DMS114 treated with DMSO at 0.1 percent for 48 hours (cell line): ENCODE data around the gene ACO2.
"Not testable (repeated sequence)": the region's sequence is repeated elsewhere in the genome, so short reads cannot be mapped to it uniquely, and the experiment has no call there.

Experiments used
- DNase-seq: peaks from one replicate; lab custom pipeline; 2025; ENCODE audit not compliant: unreplicated experiment; lab: John Stamatoyannopoulos, UW

ACO2 gene

GRCh38 chr22:41468381-41469217 is at the start of gene ACO2, which contains the start of gene PHF5A:
TSS of gene ACO2 (plus strand) at chr22:41469117. CDS start at chr22:41469147, 30 bp downstream.
TSS of gene PHF5A (minus strand) at chr22:41468692. CDS start at chr22:41468653, 39 bp downstream.
- peak; percentile 97 for DNase-seq

DNA sequence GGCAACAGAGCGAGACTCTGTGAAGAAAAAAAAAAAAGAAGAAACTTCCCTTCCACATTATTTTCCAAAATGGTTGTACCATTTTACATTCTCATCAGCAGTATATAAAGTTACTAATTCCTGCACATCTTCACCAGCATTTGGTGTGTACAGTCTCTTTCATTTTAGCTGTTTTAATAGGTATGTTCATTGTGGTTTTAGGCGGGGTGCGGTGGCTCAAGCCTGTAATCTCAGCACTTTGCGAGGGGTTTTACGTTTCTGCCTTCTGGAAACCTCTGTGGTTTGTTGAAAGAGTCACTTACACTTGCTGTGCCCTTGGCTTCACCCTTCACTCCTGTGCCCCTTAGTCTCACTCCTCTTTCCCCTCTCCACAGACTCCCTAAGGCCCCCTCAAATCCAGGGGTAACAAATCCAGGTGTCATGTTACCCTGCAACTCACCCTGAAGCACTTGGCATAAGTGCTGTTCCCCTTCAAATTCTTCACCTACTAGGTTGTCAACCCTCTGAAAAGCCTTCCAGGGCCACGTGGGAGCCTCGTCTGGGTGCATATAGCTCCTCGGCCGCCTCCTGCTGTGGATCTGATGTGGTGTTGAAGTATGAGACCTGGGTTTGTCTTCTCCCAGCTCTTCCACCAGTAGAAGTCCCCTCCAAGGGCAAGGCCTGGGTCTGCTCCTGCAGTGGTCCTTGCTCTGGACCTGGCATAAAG is 43.1 kb upstream of the ACO2 start:
- DNase-seq = no peak

DNA sequence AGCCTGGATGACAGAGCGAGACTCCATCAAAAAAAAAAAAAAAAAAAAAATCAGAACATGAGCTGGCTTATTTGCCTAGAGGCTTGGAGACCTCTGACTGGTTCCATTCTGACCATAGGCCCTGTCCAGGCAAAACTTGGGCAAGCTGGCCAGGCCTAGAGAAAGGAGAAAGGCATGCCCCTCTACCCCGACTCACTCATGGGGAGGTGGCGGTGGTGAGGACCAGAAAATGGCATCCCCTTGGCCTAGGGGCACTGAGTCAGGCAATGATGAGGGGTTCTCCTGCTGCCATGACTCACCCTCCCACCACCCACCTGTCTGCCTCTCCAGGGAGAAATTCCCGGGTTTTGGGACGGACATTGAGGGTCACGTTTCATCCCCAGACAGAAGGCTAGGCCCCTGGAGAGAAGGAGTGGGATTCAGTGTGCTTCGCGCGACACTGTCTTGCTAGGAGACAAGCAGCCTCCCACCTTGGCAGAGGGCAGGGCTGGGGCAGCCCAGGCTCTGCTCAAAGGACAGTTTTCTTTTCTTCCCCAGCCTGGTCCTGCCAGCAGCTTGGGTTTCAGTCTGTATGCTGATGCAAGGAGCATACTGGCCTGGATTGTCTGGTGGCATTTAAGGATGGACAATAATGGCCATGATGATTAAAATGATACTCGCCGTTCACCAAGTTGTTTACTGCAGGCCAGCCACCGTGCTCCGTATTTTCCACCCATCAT is 39.5 kb upstream of the ACO2 start:
- no peak for DNase-seq

- DNase-seq = no peak
Measured at GRCh38 chr22:41429951-41430332, 39.0 kb upstream of the ACO2 start.

DNA sequence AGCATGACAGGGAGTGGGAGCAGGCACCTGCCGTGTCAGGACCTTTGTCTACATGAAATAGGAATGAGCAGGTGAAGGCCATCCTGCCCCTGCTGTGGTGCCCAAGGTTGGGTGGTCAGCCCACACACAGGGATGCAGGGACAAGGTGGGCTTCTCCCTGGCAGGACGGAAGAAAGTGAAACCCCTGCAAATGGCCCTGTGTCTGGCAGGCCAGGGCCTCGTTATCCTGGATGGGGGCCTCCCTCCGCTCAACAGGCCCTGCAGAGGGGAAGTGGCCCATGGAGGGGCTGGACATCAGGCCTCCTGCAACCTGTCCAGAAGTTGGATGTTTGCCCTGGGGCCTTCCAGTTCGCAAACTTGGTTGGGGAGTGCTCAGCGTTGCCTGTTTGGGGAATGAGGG is 37.3 kb upstream of the ACO2 start:
- no peak for DNase-seq

DNA sequence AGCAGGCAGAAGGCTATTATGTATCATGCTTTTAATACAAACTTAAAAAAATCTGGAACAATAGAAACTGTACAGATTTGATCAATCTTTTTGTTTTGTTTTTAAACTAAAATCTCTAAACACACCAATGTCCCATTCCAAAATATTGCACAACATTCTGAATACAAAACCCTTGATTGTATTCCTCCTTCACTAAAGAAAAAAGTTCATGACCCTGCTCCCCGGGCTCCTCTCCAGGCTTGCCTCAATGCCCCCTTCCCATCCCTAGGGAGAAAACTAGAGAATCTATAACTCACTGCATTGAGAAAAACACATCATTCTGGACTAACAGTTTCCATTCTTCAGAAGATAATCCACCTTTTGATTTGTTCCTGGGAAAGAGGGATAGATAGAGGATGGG is 35.4 kb upstream of the ACO2 start:
- DNase-seq = not testable (repeated sequence)

DNA sequence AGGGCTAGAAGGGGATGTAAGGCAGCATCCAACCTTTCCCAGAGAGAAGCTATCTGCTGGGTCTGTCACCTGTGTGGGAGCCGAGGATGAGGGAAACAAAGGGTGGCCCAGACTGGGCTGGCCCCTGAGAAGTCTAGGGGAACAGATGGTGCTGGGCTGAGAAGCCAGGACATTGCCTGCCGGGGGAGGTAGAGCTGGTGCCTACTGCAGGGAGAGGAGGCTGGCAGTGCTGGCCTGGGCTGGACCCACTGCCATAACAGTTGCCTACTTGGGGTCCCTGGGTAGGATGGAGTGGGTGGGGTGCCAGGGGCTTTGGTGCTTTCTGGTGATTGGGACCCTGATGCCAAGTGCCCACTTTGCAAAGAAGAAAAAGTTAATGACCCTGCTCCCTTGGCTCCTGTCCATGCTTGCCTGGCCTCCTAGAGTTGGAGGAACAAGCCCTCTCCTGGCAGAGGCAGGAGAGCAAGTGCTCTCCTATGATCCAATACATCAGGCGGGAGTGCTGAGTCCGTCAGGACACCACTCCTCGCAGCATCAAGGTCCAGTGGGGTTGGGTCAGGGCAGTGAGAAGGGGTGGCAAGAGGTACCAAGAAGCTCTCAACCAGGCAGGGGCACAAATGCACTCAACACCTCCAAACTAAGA is 34.4 kb upstream of the ACO2 start:
- not testable (repeated sequence) for DNase-seq

- no peak for DNase-seq
Measured at GRCh38 chr22:41435560-41435959, 33.4 kb upstream of the ACO2 start.

- no peak for DNase-seq
Measured at GRCh38 chr22:41436322-41437113, 32.4 kb upstream of the ACO2 start.

DNA sequence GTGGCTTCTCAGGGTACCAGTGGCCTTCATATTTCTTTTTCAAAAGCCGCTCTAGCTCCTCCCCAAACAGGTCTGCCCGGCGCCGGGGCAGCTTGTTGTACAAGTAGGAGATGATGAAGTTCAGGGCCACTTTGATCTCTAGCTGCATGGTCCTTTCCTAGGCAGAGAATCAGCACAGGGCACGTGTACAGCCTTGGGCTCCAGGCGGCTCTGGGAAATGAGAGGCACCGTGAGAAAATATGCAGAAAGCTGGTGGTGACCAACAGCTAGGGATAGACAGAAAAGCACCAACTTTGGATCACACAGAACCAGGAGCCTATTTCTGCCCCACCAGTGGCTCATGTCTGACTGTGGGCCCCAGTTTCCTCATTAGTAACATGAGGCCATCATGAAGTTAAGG is 31.7 kb upstream of the ACO2 start:
- DNase-seq = no peak

- not testable (repeated sequence) for DNase-seq
Measured at GRCh38 chr22:41440511-41440910, 28.4 kb upstream of the ACO2 start.

DNA sequence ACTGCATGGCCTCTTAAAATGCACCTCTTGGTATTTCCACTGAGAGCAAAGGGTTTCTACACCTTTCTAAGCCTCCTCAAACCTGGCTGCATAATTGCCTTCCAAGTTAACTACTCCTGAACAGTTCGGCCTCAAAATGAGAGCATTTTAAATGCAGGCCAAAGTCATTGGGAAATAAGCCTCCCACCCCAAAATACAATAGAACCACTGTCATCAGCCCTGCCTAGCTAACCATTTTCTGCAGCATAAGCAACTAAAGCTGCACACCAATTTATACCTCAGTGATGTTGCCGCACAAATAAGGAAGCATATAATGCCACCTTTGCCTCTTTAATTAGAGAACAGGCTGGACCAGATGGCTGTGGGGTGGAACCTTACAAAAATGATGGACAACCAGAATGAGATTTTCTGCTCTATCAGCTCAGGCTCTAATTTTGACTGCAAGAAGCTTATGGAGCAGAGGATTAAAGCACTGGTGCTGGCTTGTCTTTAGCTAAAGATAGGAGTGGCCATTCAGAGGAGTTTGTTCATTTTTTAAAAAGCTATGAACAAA is 26.6 kb upstream of the ACO2 start:
- no peak for DNase-seq

DNA sequence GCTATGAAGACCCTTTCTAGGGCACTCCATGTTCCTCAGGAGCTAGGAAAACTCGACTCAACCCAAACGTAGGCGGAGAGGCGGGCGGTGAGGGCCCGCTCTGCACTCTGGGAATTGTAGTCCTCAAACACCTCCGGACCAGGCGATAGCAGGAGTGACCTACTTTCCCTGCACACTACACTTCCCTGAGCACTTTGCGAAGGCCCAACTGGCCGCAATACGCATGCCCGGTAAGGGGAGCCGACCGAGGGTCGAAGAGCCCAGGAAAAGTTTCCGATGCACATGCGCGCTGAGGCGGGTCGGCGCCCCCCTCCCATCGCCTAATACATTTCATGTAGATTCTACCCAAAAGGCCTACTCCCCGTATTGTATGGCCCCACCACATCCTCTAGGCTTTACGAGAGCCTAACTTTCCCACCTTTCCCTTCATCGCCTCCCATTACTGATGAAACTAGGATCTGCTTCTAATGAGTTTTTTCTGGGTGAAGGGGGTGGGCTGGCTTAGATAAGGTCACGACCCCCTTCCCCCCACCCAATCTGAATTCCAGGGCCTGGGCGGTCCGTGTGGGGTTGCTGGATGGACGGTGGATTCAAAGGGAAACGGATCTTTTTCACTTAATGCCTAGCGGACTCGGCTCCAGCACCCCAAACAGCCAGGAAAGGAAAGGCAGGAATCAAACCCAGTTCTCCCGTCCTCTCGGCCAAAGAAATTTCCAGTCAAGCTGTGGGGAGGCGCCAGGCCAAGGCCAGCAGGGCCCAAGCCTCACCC is 24.4 kb upstream of the ACO2 start:
- peak; percentile 93 for DNase-seq

GRCh38 chr22:41445129-41446056 is 23.5 kb upstream of the ACO2 start:
- DNase-seq = no peak

DNA sequence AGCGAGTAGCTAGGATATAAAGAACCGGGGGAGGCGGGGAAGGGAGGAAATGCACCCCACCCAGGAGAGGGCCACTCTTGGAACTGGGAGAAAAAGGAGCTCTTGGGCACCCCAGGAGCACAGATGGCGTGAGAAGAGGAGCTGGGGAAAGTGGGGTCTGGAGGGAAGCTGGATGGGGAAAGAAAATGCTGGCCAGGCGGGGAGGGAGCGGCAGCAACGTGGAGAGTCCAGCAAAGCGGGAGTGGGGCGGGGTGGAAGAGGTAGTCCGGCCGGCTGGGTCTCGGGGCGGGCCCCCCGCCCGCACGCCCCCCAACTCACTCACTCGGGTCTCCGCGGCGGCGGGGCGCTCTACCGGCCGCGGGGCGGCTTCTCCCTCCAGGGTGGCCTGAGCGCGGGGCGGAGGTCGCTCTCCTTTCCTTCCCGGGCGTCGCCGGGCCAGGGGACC is 22.8 kb upstream of the ACO2 start:
- no peak for DNase-seq

DNA sequence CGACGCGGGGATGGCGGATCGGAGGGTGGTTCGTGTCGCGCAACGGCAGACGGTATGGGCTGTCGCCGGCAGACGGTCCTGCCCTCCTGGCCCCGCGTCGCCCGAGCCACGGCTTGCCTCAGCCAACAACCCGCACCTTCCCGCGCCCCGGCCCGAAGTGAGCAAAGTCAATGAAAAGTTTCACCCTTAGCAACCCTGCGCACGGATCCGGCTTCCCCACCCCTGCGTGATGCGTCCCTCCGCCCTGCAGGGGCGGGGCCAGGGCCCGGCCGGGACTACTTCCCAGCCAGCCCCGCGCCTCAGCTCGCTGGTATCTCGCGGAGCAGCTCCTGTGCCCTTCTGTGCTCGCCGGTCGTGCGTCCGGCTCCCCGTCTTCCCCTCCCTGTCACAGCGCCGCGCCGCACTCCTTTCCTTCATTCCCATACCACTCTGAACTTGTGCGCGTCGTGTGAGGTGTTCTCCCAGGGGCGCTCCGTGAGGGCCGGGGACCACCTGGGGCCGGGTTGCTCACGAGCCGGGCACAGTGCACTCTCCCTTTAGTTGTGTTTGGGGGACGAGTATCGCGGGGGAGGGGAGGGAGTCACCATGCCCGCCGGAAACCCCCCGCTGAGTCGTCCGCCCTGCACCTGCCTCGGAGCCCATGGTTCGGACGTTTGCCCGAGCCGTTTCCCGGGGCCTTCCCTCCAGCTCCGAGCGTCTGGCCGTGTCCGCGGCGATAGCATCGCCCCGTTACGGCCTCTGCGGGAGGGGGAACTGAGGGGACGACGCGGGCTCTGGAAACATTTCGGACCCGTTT is 22.1 kb upstream of the ACO2 start, which contains the start of gene TOB2:
Gene TOB2, minus strand, starts transcription at position 163 of the 796 bp plus-strand sequence. CDS start 9,456 bp downstream, outside the sequence.
- DNase-seq = peak; percentile 66
